ENCODE results near the gene RAN. TPM values are rescaled to one million over a fixed set of nuclear protein-coding genes. Genes with fewer than 3 reads are reported as not detected.
A peak's percentile ranks its signal among the peaks of the same experiment; 100 is the strongest.

Gene RAN
- total and polyA plus RNA-seq, 8 donors: 431 to 665 (median 563) TPM

GRCh38 chr12:130831876-130832405 is 39.9 kb upstream of the RAN start:
- no peak for TF ChIP-seq CTCF (IDR thresholded peaks at IDR 0.05)
- H3K9me3 ChIP-seq: no peaks in the 10 kb centered on the region
- peaks cover 3 to 16% of the 10 kb centered on the region in 2 donors for H3K4me1 ChIP-seq
- H3K27me3 ChIP-seq: no peaks in the 10 kb centered on the region
- no peak overlapping the region for H3K27ac ChIP-seq
- ATAC-seq (no peak), DNase-seq (no peak)
- H3K4me3 ChIP-seq: no peak overlapping the region
- intact Hi-C loops (cut with DNase I): no loop called here
- no peaks in the 10 kb centered on the region for H3K36me3 ChIP-seq

DNA sequence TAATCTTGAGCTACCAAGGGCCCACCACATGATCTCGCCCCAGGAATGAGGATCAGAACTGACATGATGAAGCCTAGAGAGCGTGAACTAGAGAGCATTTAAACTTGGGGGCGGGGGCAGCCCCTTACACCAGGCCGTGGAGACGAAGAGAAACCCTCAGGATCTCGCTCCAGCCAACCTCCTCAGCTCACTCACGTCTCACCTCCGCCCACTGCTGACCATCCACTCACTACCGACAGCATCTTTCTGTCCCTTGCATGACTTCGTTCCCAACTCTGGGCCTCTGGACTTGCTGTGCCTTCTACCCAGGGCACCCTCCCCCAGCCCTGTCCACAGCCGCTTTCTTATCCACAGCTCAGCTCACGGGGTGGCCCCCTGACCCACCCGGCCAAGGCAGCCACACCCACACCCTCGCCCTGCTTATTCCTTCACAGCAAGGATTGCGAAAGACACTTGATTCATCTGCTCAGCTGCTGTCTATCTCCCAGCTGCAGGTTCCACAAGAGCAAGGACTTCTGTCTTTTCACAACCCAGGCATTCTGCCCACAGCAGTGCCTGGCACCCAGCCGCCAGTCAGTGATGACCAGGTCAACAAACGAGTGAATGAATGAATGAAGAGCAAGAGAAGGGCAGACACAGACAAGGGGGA is 39.2 kb upstream of the RAN start:
- Histone ChIP-seq H3K4me3 (no peak overlapping the region), H3K4me1 (peaks cover under 1 to 22% of the 10 kb centered on the region in 2 donors), H3K36me3 (no peaks in the 10 kb centered on the region), H3K27me3 (no peaks in the 10 kb centered on the region), H3K9me3 (no peaks in the 10 kb centered on the region), H3K27ac (no peak overlapping the region)
- peak in 1 of 4 donors; percentile 47 for DNase-seq
- ATAC-seq: peak; percentile 60
- intact Hi-C loops (cut with DNase I): no loop called here
- no peak for TF ChIP-seq CTCF (IDR thresholded peaks at IDR 0.05)

DNA sequence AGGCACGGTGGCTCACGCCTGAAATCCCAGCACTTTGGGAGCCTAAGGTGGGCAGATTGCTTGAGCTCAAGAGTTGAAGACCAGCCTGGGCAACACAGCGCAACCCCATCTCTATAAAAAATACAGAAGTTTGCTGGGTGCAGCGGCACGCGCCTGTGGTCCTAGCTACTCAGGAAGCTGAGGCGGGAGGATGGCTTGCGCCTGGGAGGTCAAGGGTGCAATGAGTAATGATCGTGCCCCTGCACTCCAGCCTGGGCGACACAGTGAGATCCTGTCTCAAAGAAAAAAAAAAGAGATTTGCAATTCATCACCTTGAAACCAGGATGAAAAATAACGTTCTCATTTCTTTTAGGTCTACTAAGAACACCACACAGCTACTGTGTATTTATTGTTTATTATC is 36.9 kb upstream of the RAN start:
- peaks cover 0 to 8% of the 10 kb centered on the region in 2 donors for H3K27me3 ChIP-seq
- no peak for TF ChIP-seq CTCF (IDR thresholded peaks at IDR 0.05)
- ATAC-seq: no peak
- no peaks in the 10 kb centered on the region for H3K9me3 ChIP-seq
- no peaks in the 10 kb centered on the region for H3K36me3 ChIP-seq
- intact Hi-C loops (cut with DNase I): no loop called here
- H3K4me3 ChIP-seq: no peak overlapping the region
- H3K27ac ChIP-seq: no peak overlapping the region
- no peak for DNase-seq
- peaks cover 9 to 39% of the 10 kb centered on the region in 2 donors for H3K4me1 ChIP-seq

- no peak overlapping the region for H3K27ac ChIP-seq
Measured at GRCh38 chr12:130835436-130835835, 36.4 kb upstream of the RAN start.

More at GRCh38 chr12:130835436-130835835, 36.4 kb upstream of the RAN start:
- no peaks in the 10 kb centered on the region for H3K36me3 ChIP-seq
- peaks cover 0 to 8% of the 10 kb centered on the region in 2 donors for H3K27me3 ChIP-seq
- ATAC-seq (no peak), DNase-seq (no peak)
- no peak for TF ChIP-seq CTCF (IDR thresholded peaks at IDR 0.05)
- intact Hi-C loops (cut with DNase I): no loop called here
- H3K4me1 ChIP-seq: peaks cover 9 to 41% of the 10 kb centered on the region in 2 donors
- H3K9me3 ChIP-seq: no peaks in the 10 kb centered on the region
- H3K4me3 ChIP-seq: no peak overlapping the region
